ENCODE results near the gene ABTB2.
A peak's percentile ranks its signal among the peaks of the same experiment; 100 is the strongest.
"Not testable (repeated sequence)": the region's sequence is repeated elsewhere in the genome, so short reads cannot be mapped to it uniquely, and the experiment has no call there.

Gene ABTB2

DNA sequence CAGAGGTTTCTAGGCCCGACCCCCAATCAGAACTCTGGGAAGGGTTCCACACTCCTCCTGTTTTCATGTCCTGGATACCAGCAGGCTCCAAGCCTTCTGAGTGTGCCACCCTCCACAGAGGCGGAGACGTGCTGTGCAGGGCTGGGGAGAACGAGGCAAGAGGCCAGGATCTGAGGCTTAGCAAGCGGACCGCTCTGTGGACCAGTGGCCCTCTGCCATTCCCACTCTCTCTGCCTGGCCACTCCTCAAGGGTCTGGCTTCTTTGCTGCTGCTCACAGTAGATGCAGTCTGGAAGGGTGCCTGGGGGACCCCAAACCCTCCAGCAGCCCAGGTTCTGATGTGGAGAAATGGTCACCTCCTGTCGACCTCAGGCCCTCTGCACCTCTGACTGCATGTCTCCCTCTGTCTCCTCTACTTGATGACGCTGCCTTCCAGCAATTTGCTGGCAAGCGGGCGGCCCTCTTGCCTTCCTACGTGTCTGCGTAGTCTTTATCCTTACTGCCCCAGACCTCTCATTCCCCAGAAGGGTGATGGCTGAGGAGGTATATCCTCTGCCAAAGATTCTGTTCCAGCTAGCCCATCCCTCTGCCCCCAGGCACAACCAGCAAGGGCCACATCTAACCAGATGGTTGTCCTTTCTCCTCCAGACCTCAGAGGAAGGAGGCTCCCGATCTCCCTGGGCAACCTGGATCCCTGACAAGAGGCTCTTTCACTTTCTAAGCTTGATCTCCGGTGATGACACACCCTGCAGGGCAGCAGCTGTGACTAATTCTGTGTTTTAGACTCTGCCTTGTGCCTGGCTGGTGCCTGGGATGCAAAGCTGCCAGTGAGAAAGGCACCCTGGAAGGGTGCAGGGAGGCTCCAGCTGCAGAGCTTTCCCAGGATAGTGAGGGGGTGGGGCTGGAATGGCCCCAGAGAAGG is 165.1 kb downstream of the ABTB2 start:
- DNase-seq = peak in 18 of 56 donors; percentile 16 to 42 (median 24)

DNA sequence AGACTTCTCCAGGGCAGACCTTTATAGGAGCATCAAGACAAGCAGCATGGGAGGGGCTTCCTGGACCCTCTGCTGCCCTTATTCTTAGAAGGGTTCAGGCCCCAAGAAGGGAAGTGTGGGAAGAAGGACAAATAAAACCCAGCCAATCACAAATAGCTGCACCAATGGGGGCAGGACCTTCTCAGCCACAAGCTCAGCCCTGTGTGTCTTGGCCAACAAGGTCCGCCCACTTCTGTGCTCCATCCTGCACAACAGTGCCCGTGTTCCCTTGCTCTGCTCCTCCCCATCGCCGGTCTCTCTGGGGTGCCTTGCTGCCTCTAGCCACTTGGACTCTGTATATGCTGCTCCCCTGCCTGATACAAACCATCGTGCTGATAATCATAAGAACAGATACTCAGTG is 166.2 kb downstream of the ABTB2 start:
- peak in 1 of 56 donors; percentile 11 for DNase-seq

- no peak for DNase-seq
Observed at GRCh38 chr11:34190192-34191139, 167.3 kb downstream of the ABTB2 start.

GRCh38 chr11:34189191-34189590 is 168.6 kb downstream of the ABTB2 start:
- DNase-seq = no peak

DNA sequence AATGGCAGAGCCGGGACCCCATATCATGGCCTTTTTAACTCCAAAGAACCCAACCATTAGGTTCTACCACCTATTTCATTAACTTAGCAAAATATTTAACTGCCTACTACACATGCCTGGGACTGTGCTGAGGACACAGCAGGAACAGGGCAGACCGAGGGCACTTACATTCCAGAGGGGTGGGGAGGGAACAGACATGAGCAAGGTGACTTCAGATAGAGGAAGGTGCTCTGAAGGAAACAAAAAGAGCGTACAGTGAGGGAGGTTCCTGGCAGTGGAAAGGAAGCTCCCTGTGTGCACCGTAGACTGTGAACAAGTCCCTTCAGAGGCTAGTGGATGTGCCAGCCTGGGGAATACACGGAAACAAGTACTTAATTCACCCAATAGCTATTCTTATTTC is 169.6 kb downstream of the ABTB2 start:
- no peak for DNase-seq

DNA sequence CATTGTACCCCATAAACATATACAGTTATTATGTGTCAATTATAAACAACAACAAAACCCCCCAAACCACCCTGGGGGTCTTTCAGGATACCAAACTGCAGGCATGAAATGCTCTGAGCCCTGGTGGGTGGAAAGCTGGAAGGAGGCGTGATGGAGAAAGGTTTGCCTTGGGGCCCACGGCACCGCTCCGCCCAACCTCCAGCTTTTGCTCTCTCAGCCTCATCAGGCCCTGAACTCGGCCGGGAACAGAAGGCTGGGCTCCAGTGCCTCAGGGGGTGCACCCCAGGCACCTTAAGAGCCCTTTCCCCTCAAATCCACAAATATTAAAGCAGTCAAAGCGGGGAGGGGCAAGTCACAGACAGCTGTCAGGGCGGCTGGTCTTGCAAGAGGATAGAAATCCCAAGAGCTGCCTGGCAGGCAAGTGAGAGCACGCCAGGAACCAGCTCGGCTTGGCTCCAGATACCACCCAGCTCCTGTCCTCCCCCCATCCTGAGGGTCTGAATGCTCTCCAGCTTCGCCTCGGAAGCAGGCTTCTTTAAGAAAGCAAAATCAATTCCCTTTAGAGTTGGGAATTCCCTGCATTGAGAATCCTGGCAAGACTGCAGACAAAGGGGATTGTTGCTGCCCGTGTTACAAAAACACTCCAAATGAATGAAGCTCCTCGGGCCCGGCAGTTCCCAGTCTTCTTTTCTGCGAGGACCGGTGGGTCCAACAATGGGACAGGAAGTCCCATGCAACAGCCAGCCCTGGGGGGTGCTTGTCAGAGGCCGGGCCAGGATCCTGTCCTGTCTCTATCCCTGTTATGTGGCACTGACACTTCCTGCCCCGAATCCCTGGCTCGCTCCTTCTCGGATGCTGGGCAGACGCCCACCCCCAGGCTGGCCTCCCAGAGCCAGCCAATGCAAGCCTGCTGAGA is 171.6 kb downstream of the ABTB2 start:
- DNase-seq = peak in 8 of 56 donors; percentile 22 to 52 (median 30)

DNA sequence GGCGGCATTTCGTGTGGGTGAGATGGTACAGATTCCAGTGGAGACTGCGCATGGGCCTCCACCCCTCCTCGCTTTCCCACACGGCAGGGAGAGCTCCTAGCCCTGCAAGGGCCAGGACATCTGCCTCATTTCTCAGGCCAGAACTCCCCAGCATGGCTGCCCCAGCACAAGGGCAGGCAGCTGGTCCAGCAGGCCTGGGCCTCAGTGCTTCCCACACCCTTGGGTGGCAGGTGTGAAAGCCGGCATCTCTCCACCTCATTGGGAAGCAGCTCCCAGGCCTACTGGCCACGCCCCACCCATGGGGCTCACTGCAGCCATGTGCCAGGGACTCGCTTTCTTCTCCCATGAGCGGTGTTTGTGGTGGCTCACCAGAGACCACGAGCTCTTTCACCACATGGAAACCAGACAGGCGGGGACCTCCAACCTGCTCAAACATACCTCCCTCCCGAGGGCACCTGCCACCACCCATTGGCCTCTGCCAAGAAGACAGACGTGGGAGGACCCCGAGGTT is 173.2 kb downstream of the ABTB2 start:
- no peak for DNase-seq

- no peak for DNase-seq
Observed at GRCh38 chr11:34183848-34184391, 173.9 kb downstream of the ABTB2 start.

DNA sequence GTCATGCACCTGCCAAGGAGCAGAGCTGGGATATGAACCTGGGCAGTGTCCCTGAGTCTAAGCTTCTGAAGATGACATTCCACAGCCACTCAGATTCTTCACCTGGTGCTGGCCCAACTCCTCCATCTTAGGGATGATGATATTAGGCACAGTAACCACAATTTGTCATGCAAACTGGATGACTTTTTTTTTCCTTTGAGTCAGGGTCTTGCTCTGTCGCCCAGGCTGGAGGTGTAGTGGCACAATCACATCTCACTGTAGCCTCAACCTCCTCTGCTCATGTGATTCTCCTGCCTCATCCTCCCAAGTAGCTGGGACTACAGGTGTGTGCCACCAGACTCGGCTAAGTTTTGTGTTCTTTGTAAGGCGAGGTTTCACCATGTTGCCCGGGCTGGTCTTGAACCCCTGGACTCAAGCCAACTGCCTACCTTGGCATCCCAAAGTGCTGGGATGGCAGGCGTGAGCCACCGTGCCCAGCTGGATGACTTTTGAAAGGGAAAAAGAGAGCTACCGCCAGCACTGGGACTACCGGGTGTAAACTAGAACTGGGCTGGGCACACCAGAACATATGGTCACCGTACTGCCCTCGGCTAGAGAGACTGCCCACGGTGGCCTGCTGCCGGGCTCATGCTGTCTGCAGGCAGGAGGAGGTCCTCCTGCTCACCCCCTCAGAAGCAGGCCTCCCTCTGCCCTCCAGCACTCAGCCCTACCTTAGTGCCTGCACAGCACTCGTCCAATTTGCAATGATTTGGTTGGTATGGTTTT is 174.7 kb downstream of the ABTB2 start:
- DNase-seq = no peak

- no peak for DNase-seq
Observed at GRCh38 chr11:34182425-34182824, 175.4 kb downstream of the ABTB2 start.

GRCh38 chr11:34181856-34182405 is 175.9 kb downstream of the ABTB2 start:
- DNase-seq = no peak

DNA sequence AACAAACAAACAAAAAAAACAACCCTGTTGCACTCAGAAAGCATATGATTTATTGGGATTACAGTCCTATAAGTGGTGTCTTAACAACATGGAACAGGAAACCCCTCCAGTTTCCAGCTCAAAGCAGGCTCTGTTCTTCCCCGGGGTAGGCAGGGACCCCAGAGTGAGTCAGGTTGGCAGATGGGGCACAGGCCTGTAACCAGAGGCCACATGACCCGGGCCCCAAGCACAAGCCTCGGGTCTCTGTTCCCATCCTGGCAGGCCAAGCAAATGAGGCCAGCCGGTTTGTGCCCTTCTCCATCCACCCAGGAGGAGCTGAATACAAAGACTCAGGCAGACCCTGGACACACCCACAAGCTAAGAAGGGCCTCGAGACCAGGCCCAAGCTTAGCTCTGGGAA is 176.6 kb downstream of the ABTB2 start:
- DNase-seq = peak in 18 of 56 donors; percentile 10 to 59 (median 24)

DNA sequence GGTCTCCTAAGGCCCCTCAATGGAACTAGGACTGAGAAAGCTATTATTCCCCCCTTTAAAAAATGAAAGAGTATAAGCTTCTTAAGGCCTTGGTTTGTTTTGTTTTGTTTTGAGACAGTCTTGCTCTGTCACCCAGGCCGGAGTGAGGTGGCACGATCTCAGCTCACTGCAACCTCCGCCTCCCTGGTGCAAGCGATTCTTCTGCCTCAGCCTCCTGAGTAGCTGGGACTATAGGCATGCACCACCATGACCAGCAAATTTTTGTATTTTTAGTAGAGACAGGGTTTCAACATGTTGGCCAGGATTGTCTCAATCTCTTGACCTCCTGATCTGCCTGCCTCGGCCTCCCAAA is 177.0 kb downstream of the ABTB2 start:
- DNase-seq = not testable (repeated sequence)

- peak in 2 of 56 donors; percentile 13 to 15 for DNase-seq
Observed at GRCh38 chr11:34180040-34180813, 177.6 kb downstream of the ABTB2 start.

GRCh38 chr11:34179026-34179675 is 178.7 kb downstream of the ABTB2 start:
- DNase-seq = peak in 1 of 56 donors; percentile 40

- peak in 4 of 56 donors; percentile 10 to 27 (median 22) for DNase-seq
Observed at GRCh38 chr11:34178209-34178821, 179.5 kb downstream of the ABTB2 start.

DNA sequence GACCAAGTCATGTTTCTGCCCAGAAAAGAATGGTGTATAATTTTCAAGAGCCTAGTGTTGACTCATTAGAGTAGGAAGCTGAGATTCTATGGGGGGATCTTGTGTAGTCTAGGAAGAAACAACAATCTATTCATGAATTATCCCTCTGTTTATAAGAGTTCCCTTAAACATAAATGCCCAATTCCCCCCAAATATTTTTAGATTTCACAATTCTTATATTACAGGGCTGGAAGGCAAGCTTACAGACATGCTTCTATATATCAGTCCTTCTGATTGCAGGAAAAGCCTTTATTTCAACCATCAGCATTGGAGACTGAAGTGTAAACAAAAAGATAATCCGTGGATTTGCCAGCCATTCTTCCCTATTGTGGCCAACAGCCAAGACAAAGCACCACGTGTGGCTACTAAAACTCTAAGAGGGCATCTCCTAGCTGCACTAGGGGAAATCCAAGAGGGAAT is 181.0 kb downstream of the ABTB2 start:
- peak in 3 of 56 donors; percentile 16 to 44 (median 17) for DNase-seq

Measured in amygdala (tissue), 56 donors.